HFFc6 (cell line): ENCODE data around the gene RAB44. TPM values are rescaled to one million over a fixed set of nuclear protein-coding genes. Genes with fewer than 3 reads are reported as not detected.
A peak's percentile ranks its signal among the peaks of the same experiment; 100 is the strongest.

Experiments
- DNase-seq: peaks from one replicate; pipeline ENCODE4 v3.0.0-alpha.2; 2018
- H3K27ac Mint-ChIP-seq: 2 replicates; pipeline ENCODE4 v1.8.0; 2020; ENCODE audit warnings: mild to moderate bottlenecking, mixed read lengths
- H3K27me3 Mint-ChIP-seq: 2 replicates; pipeline ENCODE4 v1.8.0; 2021; ENCODE audit warnings: mild to moderate bottlenecking, moderate library complexity, mixed read lengths; ENCODE audit not compliant: insufficient read depth
- H3K36me3 Mint-ChIP-seq: 2 replicates; pipeline ENCODE4 v1.8.0; 2021; ENCODE audit warnings: low read depth, mixed read lengths
- H3K4me1 Mint-ChIP-seq: 2 replicates; pipeline ENCODE4 v1.8.0; 2020; ENCODE audit warnings: low read depth, mixed read lengths
- H3K4me3 Mint-ChIP-seq: 2 replicates; pipeline ENCODE4 v1.8.0; 2020; ENCODE audit warnings: mild to moderate bottlenecking, moderate library complexity, mixed read lengths
- H3K9me3 Mint-ChIP-seq: 2 replicates; pipeline ENCODE4 v1.8.0; 2020; ENCODE audit warnings: mild to moderate bottlenecking, mixed read lengths
- total RNA-seq, 6 experiments: library from RNA; stranded (reverse); fragmentation: NEBNext Ultra II Directional; extraction: Animal tissue kit (Norgen Biotek cat#: 25700); gene quantifications; 2 replicates in 1 of 6; 3 replicates in 5 of 6; pipeline ENCODE4 v1.2.3, GENCODE V29; 2021
- TF ChIP-seq, protein P1 (sequence below): fragments of 200-600 bp; sonication (generic); IDR thresholded peaks from 2 replicates; pipeline ENCODE4 v1.5.0; 2021; ENCODE audit warnings: antibody characterized with exemption, mild to moderate bottlenecking

The RAB44 gene
- total RNA-seq, 6 experiments from 2014 or later: 0.26 to 0.45 TPM; not detected in 4

DNA sequence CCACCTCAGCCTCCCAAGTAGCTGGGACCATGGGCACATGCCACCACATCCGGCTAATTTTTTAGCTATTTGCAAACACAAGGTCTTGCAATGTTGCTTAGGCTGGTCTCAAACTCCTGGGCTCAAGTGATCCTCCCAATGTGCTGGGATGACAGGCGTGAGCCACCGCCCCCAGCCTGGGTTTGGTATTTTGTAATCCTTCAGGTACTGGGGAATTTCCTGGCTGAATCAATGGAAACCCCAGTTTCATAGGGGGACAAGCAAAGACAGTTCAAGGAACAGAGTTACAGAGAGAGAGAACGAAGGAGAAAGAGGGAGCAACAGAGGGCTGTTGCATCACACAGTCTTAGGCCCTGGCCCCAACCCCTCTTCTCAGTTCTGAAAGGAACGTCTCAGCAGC lies 35.7 kb downstream of the RAB44 start:
- H3K36me3 Mint-ChIP-seq: no peaks in the 10 kb centered on the region
- no peaks in the 10 kb centered on the region for H3K9me3 Mint-ChIP-seq
- peaks cover 24% of the 10 kb centered on the region for H3K4me1 Mint-ChIP-seq
- TF ChIP-seq, protein P1, sequence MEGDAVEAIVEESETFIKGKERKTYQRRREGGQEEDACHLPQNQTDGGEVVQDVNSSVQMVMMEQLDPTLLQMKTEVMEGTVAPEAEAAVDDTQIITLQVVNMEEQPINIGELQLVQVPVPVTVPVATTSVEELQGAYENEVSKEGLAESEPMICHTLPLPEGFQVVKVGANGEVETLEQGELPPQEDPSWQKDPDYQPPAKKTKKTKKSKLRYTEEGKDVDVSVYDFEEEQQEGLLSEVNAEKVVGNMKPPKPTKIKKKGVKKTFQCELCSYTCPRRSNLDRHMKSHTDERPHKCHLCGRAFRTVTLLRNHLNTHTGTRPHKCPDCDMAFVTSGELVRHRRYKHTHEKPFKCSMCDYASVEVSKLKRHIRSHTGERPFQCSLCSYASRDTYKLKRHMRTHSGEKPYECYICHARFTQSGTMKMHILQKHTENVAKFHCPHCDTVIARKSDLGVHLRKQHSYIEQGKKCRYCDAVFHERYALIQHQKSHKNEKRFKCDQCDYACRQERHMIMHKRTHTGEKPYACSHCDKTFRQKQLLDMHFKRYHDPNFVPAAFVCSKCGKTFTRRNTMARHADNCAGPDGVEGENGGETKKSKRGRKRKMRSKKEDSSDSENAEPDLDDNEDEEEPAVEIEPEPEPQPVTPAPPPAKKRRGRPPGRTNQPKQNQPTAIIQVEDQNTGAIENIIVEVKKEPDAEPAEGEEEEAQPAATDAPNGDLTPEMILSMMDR: no peak
- no peak overlapping the region for H3K4me3 Mint-ChIP-seq
- peaks cover 3% of the 10 kb centered on the region for H3K27me3 Mint-ChIP-seq
- DNase-seq: no peak
- H3K27ac Mint-ChIP-seq: no peak overlapping the region

DNA sequence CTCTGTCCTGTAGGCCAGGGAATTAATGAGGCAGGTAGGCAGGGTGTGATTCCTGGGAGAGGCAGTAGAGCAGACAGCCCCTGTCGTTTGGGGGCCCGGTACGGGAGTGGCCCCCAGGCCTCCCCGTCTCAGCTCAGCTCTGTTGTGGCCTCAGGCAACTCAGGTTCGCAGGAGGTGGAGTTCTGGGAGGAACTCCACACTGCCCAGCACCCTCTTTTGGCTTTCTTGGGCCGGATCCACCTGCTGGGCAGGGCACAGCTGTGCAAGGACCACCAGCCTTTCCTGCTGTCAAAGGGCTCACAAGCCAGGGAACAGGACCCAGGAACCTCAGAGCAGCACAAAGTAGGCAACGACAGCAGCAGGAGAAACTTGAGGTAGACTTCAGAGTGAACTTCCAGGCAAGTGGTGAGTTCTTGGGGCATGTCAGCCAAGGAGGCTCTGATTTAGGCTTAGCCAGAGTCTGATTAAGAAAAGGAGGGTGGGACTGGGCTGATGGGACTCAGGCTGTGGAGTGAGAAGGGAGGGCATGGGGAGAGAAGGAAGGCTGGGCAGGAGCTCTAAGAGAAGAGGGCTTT lies 36.9 kb downstream of the RAB44 start:
- Mint-ChIP-seq H3K27me3 (peaks cover 3% of the 10 kb centered on the region), H3K27ac (peak overlapping the region; percentile 79), H3K36me3 (no peaks in the 10 kb centered on the region), H3K4me3 (peak overlapping the region; percentile 73), H3K9me3 (no peaks in the 10 kb centered on the region), H3K4me1 (peaks cover 18% of the 10 kb centered on the region)
- no peak for DNase-seq
- TF ChIP-seq, protein P1: no peak

DNA sequence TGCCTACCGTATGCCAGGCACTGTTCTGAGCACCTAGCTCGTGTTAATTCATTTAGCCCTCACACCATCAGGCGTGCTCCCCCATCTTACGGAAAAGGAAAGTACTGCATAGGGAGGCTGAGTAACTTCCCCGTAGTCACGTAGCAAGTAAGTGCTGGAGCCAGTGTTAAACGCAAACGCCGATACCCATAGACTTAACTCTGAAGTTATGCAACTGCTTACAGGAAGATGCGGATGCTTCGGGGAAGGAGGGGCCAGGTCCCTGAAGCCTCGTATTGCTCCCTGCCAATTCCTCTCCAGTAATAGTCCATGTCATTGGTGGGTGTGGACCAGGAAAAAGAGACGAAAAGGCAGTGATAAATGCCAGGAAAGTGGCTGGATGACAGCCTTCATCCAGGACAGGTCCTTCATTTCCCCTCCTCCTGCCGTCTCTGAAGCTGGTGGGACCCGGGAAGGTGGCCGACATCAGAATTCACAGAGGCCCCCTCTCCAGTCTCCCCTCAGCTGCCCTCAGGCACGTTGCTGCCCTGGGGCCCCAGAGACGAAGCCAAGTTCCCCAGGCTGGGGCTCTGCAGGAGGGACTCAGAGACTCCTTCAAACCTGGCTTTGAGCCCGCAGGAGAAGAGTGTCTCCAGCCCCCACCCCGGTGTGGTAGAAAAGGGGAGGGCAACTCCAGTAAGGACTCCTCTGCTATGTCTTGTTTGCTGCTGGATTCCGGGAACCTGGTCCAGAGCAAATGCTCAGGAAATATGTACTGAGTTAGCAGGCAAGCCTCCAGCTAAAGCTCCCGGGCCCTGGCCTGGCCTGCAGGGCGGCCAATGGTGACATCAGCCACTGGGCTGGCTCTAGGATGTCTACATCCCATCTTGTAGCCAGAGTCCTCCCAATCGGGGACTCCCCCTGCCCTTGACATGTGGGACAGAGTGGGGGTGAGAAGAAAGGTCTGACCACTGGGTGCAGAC lies 37.8 kb downstream of the RAB44 start:
- TF ChIP-seq, protein P1: peak; percentile 30; the same call in 1 of the 2 replicates
- DNase-seq: peak; percentile 83
- peaks cover 4% of the 10 kb centered on the region for H3K27me3 Mint-ChIP-seq
- H3K36me3 Mint-ChIP-seq: no peaks in the 10 kb centered on the region
- H3K9me3 Mint-ChIP-seq: no peaks in the 10 kb centered on the region
- peak overlapping the region; percentile 73 for H3K4me3 Mint-ChIP-seq
- peaks cover 26% of the 10 kb centered on the region for H3K4me1 Mint-ChIP-seq
- H3K27ac Mint-ChIP-seq: peak overlapping the region; percentile 79

GRCh38 chr6:36737043-36737785 lies 39.6 kb downstream of the RAB44 start:
- Mint-ChIP-seq H3K27me3 (peaks cover 2% of the 10 kb centered on the region), H3K36me3 (no peaks in the 10 kb centered on the region), H3K27ac (no peak overlapping the region), H3K9me3 (no peaks in the 10 kb centered on the region), H3K4me1 (peaks cover 28% of the 10 kb centered on the region), H3K4me3 (no peak overlapping the region)
- TF ChIP-seq, protein P1: no peak
- no peak for DNase-seq

- no peaks in the 10 kb centered on the region for H3K9me3 Mint-ChIP-seq
- TF ChIP-seq, protein P1: no peak
- no peak for DNase-seq
- H3K4me3 Mint-ChIP-seq: no peak overlapping the region
- no peaks in the 10 kb centered on the region for H3K36me3 Mint-ChIP-seq
- peaks cover 2% of the 10 kb centered on the region for H3K27me3 Mint-ChIP-seq
- peaks cover 28% of the 10 kb centered on the region for H3K4me1 Mint-ChIP-seq
- H3K27ac Mint-ChIP-seq: no peak overlapping the region
These were observed 40.5 kb downstream of the RAB44 start for GRCh38 chr6:36738108-36738507.
